Sigmoid colon (tissue), 7 donors: ENCODE measurements around the gene ZNF326. TPM values are rescaled to one million over a fixed set of nuclear protein-coding genes. Genes with fewer than 3 reads are reported as not detected.

Experiments used
- DNase-seq: peaks from one replicate; pipeline ENCODE4 v3.0.0-alpha.2; 2019
- H3K27ac ChIP-seq, 4 donors: fragments of 200-600 bp; sonication (generic); one replicate each; pipeline ENCODE4 v1.5.1; 2016 to 2019; ENCODE audit warnings: mild to moderate bottlenecking in 1 of 4
- H3K27me3 ChIP-seq, 3 donors: fragments of 200-600 bp; sonication (generic); one replicate each; pipeline ENCODE4 v1.5.1; 2019; ENCODE audit warnings: mild to moderate bottlenecking in 1 of 3
- H3K36me3 ChIP-seq, 4 donors: fragments of 200-600 bp; sonication (generic); one replicate each; pipeline ENCODE4 v1.5.1; 2016 to 2019
- H3K4me1 ChIP-seq, 4 donors: fragments of 200-600 bp; sonication (generic); one replicate each; pipeline ENCODE4 v1.5.1; 2017 to 2019
- H3K4me3 ChIP-seq, 4 donors: fragments of 200-600 bp; sonication (generic); one replicate each; pipeline ENCODE4 v1.5.1; 2017 to 2019; ENCODE audit warnings: mild to moderate bottlenecking in 2 of 4, moderate library complexity in 1 of 4
- H3K9me3 ChIP-seq, 4 donors: fragments of 200-600 bp in 3 of 4; sonication (generic) in 3 of 4; one replicate each; pipeline versions ENCODE4 v1.5.1 to v1.6.1; 2013 to 2019
- EP300 ChIP-seq, 4 donors: sonication (generic); formaldehyde crosslinking; IDR thresholded peaks; one replicate each; pipeline ENCODE4 v1.6.1; 2017; ENCODE audit warnings: antibody characterized with exemption in 4 of 4
- POLR2A ChIP-seq, 2 donors: fragments of 450-650 bp; IDR thresholded peaks; one replicate each; pipeline ENCODE4 v1.6.1; 2016; ENCODE audit warnings: antibody characterized with exemption in 2 of 2, mild to moderate bottlenecking in 2 of 2, moderate library complexity in 2 of 2
- POLR2AphosphoS5 ChIP-seq, 4 donors: sonication (generic); formaldehyde crosslinking; IDR thresholded peaks; one replicate each; pipeline ENCODE4 v1.6.1; 2017; ENCODE audit warnings: antibody characterized with exemption in 4 of 4
- WGBS, 2 donors: extraction: QIAGEN DNeasy Blood & Tissue Kit; methylation state at CpG; one replicate each; pipeline ENCODE4 v1.1.7; 2013; 5-methylcytosine and 5-hydroxymethylcytosine counted together
- intact Hi-C: fragments of 100-400 bp; cut with DNase I; formaldehyde crosslinking; loops from one replicate; pipeline ENCODE4 v1.15.1; 2023
- polyA plus RNA-seq, 3 donors: library from polyadenylated mRNA; stranded (reverse); fragments of 200-250 nt; gene quantifications; one replicate each; pipeline ENCODE4 v1.2.3, GENCODE V29; 2013
- total RNA-seq, 4 donors: library from RNA; depleted of rRNA; stranded (reverse); fragments of >200 nt; gene quantifications; one replicate each; pipeline ENCODE4 v1.1.0, GENCODE V29; 2016
- TF ChIP-seq, protein P1 (sequence below), 4 experiments: fragments of 450-650 bp in 3 of 4; fragments of 200-600 bp in 1 of 4; IDR thresholded peaks; one replicate each; pipeline ENCODE4 v1.5.1; 2016 to 2019; ENCODE audit warnings: antibody characterized with exemption in 4 of 4, mild to moderate bottlenecking in 3 of 4, moderate library complexity in 2 of 4
- donor health status: healthy with polysubstance abuse.
- donor health status: Bipolar disorder and iron deficiency.
- donor health status: healthy.

ZNF326 gene
- total and polyA plus RNA-seq, 7 donors = 15.3 to 24.4 (median 16.3) TPM

DNA sequence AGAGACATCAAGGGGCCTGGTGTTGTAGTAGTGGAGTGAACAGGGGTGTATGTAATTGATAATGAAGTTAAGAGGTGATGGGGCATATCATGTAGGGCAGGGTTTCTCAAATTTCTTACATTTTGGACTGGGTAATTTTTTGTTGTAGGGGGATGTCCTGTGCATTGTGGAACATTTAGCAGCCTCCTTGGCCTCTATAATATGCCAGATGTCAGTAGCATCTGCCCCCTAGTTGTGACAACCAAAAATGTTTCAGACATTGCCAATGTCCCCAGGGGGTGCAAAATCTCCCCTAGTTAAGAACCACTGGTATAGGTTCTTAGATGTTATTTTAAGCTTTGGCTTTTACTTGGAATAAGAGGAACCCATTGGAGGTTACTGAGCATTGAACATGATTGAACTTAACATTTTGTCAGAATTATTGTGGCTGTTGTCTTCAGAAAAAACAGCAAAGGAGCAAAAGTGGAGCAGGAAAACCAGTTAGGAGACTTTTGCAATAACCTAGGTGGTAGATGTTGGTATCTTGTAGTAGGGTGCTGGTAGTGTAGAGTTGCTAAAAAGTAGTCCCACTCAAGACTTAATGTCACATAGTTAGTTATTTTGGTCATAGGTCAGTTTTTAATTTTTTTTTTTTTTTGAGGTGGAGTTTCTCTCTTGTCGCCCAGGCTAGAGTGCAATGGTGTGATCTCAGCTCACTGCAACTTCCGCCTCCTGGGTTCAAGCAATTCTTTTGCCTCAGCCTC, 6.2 kb downstream of the ZNF326 start:
- H3K36me3 ChIP-seq = peaks cover 0 to 19% (median 0%) of the 10 kb centered on the region in 4 donors
- H3K9me3 ChIP-seq = no peaks in the 10 kb centered on the region
- WGBS, 2 donors = 96 to 97% methylated on average over 2 of the region's 2 CpGs
- intact Hi-C loops = no loop called here
- no peak overlapping the region for H3K4me3 ChIP-seq
- peaks cover 0 to 43% (median 29%) of the 10 kb centered on the region in 4 donors for H3K4me1 ChIP-seq
- TF ChIP-seq POLR2AphosphoS5 (IDR thresholded peaks at IDR 0.05) (no peak), EP300 (IDR thresholded peaks at IDR 0.05) (no peak), POLR2A (IDR thresholded peaks at IDR 0.05) (no peak)
- TF ChIP-seq, protein P1, sequence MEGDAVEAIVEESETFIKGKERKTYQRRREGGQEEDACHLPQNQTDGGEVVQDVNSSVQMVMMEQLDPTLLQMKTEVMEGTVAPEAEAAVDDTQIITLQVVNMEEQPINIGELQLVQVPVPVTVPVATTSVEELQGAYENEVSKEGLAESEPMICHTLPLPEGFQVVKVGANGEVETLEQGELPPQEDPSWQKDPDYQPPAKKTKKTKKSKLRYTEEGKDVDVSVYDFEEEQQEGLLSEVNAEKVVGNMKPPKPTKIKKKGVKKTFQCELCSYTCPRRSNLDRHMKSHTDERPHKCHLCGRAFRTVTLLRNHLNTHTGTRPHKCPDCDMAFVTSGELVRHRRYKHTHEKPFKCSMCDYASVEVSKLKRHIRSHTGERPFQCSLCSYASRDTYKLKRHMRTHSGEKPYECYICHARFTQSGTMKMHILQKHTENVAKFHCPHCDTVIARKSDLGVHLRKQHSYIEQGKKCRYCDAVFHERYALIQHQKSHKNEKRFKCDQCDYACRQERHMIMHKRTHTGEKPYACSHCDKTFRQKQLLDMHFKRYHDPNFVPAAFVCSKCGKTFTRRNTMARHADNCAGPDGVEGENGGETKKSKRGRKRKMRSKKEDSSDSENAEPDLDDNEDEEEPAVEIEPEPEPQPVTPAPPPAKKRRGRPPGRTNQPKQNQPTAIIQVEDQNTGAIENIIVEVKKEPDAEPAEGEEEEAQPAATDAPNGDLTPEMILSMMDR (IDR thresholded peaks at IDR 0.05) = no peak
- H3K27me3 ChIP-seq = no peaks in the 10 kb centered on the region
- DNase-seq = no peak
- H3K27ac ChIP-seq = no peak overlapping the region

DNA sequence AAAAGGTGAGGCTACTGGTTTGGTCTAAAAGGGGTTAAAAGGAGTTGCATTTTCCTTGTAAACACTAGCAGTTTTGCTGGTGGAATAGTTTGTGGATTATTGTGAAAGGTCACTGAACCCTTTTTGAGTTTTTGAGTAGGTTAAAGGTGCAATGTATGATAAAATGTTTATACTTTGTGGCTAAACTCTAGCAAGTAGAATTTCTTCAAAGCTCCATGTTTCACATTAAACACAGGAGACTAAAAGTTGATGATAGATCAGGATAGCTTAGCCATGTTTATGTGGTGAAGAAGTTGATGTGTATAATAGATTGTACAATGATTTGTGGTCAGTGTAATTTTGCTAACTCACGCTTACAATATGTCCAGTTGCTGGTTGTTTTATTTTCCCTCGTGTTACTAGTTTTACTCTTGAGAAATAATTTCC, 13.1 kb downstream of the ZNF326 start:
- Histone ChIP-seq H3K4me1 (peaks cover 0 to 15% (median 2%) of the 10 kb centered on the region in 4 donors), H3K36me3 (peaks cover 0 to 60% (median 4%) of the 10 kb centered on the region in 4 donors), H3K27me3 (no peaks in the 10 kb centered on the region), H3K27ac (no peak overlapping the region), H3K9me3 (no peaks in the 10 kb centered on the region), H3K4me3 (no peak overlapping the region)
- intact Hi-C loops = no loop called here
- TF ChIP-seq, protein P1 (IDR thresholded peaks at IDR 0.05) = no peak
- TF ChIP-seq POLR2AphosphoS5 (IDR thresholded peaks at IDR 0.05) = no peak
- no peak for TF ChIP-seq POLR2A (IDR thresholded peaks at IDR 0.05)
- TF ChIP-seq EP300 (IDR thresholded peaks at IDR 0.05) = no peak
- DNase-seq = no peak
- 56 to 78% methylated on average over 2 of the region's 2 CpGs for WGBS, 2 donors

DNA sequence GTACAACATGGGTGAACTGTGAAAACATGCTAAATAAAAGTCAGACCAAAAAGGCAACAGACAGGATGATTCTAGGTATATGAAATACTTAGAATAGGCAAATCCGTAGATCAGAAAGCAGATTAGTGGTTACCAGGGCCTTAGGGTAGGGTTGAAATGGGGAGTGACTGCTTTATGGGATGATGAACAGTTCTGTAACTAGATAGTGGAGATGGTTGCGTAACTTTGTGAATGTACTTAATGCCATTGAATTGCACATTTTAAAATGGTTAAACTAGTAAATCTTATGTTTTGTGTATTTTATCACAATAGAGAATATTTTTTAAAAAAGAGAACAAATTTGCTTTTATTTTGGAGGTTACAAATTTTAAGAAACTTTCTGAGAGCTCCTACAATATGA, 17.4 kb downstream of the ZNF326 start:
- WGBS, 2 donors = 98% methylated on average over 2 of the region's 2 CpGs
- no peak overlapping the region for H3K4me3 ChIP-seq
- peaks cover 0 to 82% (median 22%) of the 10 kb centered on the region in 4 donors for H3K36me3 ChIP-seq
- H3K4me1 ChIP-seq = peaks cover 0 to 11% (median 0%) of the 10 kb centered on the region in 4 donors
- intact Hi-C loops = no loop called here
- TF ChIP-seq EP300 (IDR thresholded peaks at IDR 0.05) (no peak), POLR2AphosphoS5 (IDR thresholded peaks at IDR 0.05) (no peak), POLR2A (IDR thresholded peaks at IDR 0.05) (no peak)
- TF ChIP-seq, protein P1 (IDR thresholded peaks at IDR 0.05) = no peak
- H3K9me3 ChIP-seq = no peaks in the 10 kb centered on the region
- no peak overlapping the region for H3K27ac ChIP-seq
- H3K27me3 ChIP-seq = no peaks in the 10 kb centered on the region
- DNase-seq = no peak

DNA sequence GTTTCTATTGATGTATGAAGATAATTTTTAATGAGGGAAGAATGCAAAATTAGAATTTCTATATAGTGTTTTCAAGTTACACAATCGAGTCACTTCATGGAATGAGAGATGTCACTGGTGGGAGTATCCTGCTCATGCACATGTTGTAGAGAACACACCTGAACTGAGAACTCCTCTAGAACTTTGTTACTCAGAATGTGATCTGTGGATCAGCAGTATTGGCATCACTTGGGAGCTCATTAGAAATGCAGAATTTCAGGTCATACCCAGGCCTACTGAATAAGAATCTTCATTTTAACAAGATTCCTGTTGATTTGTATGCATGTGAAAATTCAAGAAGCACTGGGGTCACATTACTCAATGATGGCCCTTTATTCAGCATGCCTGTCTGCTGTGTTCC, 28.8 kb downstream of the ZNF326 start:
- WGBS, 2 donors = 94 to 100% methylated on average over 1 of the region's 1 CpG

More for the DNA sequence above, 28.8 kb downstream of the ZNF326 start:
- DNase-seq = no peak
- intact Hi-C loops = no loop called here
- Histone ChIP-seq H3K27me3 (no peaks in the 10 kb centered on the region), H3K9me3 (peaks cover 0 to 2% (median 0%) of the 10 kb centered on the region in 4 donors), H3K36me3 (peaks cover 28 to 99% (median 45%) of the 10 kb centered on the region in 4 donors), H3K4me1 (no peaks in the 10 kb centered on the region), H3K4me3 (no peak overlapping the region), H3K27ac (no peak overlapping the region)
- TF ChIP-seq POLR2AphosphoS5 (IDR thresholded peaks at IDR 0.05) (no peak), EP300 (IDR thresholded peaks at IDR 0.05) (no peak)
- TF ChIP-seq, protein P1 (IDR thresholded peaks at IDR 0.05) = no peak
